Astrocyte (in vitro differentiated cells and primary cell): ENCODE results near the gene DNAL1.
"Not testable (repeated sequence)": the region's sequence is repeated elsewhere in the genome, so short reads cannot be mapped to it uniquely, and the experiment has no call there.

Source experiments
- EZH2 ChIP-seq: IDR thresholded peaks from 2 replicates; pipeline ENCODE4 v1.6.1; 2012; ENCODE audit warnings: mild to moderate bottlenecking, low read length, inconsistent platforms; ENCODE audit not compliant: insufficient read depth
- TF ChIP-seq, protein P1 (sequence below): IDR thresholded peaks from 2 replicates; pipeline ENCODE4 v1.5.1; 2011; ENCODE audit warnings: low read depth, mild to moderate bottlenecking, inconsistent platforms, low read length, moderate library complexity; ENCODE audit not compliant: insufficient read depth

DNA sequence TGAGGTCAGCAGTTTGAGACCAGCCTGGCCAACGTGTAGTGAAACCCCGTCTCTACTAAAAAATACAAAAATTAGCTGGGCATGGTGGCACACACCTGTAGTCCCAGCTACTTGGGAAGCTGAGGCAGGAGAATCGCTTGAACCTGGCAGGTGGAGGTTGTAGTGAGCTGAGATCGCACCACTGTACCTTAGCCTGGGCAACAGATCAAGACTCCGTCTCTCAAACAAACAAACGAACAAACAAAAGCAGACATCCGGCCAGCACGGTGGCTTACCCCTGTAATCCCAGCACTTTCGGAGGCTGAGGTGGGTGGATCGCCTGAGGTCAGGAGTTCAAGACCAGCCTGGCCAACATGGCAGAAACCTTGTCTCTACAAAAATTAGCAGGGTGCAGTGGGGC lies 8.4 kb upstream of the DNAL1 start:
- TF ChIP-seq, protein P1, sequence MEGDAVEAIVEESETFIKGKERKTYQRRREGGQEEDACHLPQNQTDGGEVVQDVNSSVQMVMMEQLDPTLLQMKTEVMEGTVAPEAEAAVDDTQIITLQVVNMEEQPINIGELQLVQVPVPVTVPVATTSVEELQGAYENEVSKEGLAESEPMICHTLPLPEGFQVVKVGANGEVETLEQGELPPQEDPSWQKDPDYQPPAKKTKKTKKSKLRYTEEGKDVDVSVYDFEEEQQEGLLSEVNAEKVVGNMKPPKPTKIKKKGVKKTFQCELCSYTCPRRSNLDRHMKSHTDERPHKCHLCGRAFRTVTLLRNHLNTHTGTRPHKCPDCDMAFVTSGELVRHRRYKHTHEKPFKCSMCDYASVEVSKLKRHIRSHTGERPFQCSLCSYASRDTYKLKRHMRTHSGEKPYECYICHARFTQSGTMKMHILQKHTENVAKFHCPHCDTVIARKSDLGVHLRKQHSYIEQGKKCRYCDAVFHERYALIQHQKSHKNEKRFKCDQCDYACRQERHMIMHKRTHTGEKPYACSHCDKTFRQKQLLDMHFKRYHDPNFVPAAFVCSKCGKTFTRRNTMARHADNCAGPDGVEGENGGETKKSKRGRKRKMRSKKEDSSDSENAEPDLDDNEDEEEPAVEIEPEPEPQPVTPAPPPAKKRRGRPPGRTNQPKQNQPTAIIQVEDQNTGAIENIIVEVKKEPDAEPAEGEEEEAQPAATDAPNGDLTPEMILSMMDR, result not testable (repeated sequence)
- TF ChIP-seq EZH2, result not testable (repeated sequence)
